H9 (cell line): Measurements from ENCODE around the gene DPPA4. TPM values are rescaled to one million over a fixed set of nuclear protein-coding genes. Genes with fewer than 3 reads are reported as not detected.

Experiments
- DNase-seq: peaks from one replicate; pipeline ENCODE4 v3.0.0-alpha.2; 2017
- H2AFZ ChIP-seq: one replicate; pipeline ENCODE4 v1.6.1; 2013; ENCODE audit warnings: mild to moderate bottlenecking, low read length, control low read depth, moderate library complexity
- H2AK5ac ChIP-seq: 2 replicates; pipeline ENCODE4 v1.6.1; 2013; ENCODE audit warnings: low read length, control low read depth, mixed read lengths; ENCODE audit not compliant: insufficient read length
- H2BK120ac ChIP-seq: one replicate; pipeline ENCODE4 v1.6.1; 2013; ENCODE audit warnings: low read depth, mild to moderate bottlenecking, low read length, control low read depth, inconsistent platforms; ENCODE audit not compliant: poor library complexity, severe bottlenecking
- H2BK12ac ChIP-seq: 2 replicates; pipeline ENCODE4 v1.6.1; 2013; ENCODE audit warnings: low read length, control low read depth, mixed read lengths, low read depth; ENCODE audit not compliant: insufficient read length
- H2BK15ac ChIP-seq: 2 replicates; pipeline ENCODE4 v1.6.1; 2013; ENCODE audit warnings: low read depth, low read length, control low read depth
- H2BK20ac ChIP-seq: one replicate; pipeline ENCODE4 v1.6.1; 2013; ENCODE audit warnings: low read depth, mild to moderate bottlenecking, low read length, control low read depth, inconsistent platforms; ENCODE audit not compliant: poor library complexity, severe bottlenecking
- H2BK5ac ChIP-seq: 2 replicates; pipeline ENCODE4 v1.6.1; 2013; ENCODE audit warnings: low read length, control low read depth, mixed read lengths; ENCODE audit not compliant: insufficient read length
- H3K14ac ChIP-seq: 2 replicates; pipeline ENCODE4 v1.6.1; 2013; ENCODE audit warnings: low read length, control low read depth; ENCODE audit not compliant: insufficient read depth
- H3K18ac ChIP-seq: 2 replicates; pipeline ENCODE4 v1.6.1; 2013; ENCODE audit warnings: low read depth, mild to moderate bottlenecking, mixed read lengths, low read length, control low read depth; ENCODE audit not compliant: insufficient read length
- H3K23ac ChIP-seq: 2 replicates; pipeline ENCODE4 v1.6.1; 2013; ENCODE audit warnings: low read length, control low read depth, mixed read lengths, low read depth; ENCODE audit not compliant: insufficient read length
- H3K23me2 ChIP-seq: 2 replicates; pipeline ENCODE4 v1.6.1; 2013; ENCODE audit warnings: low read depth, mild to moderate bottlenecking, mixed read lengths, low read length, control low read depth; ENCODE audit not compliant: insufficient read length, poor library complexity, severe bottlenecking
- H3K27ac ChIP-seq: 2 replicates; pipeline ENCODE4 v1.5.1; 2013; ENCODE audit warnings: low read length, control low read depth, mixed read lengths, low read depth; ENCODE audit not compliant: insufficient read length
- H3K27me3 ChIP-seq: 2 replicates; pipeline ENCODE4 v1.6.1; 2013; ENCODE audit warnings: low read length, control low read depth, inconsistent platforms; ENCODE audit not compliant: insufficient read depth
- H3K4ac ChIP-seq: 2 replicates; pipeline ENCODE4 v1.6.1; 2013; ENCODE audit warnings: low read depth, mild to moderate bottlenecking, control low read depth, inconsistent platforms, low read length, moderate library complexity
- H3K4me1 ChIP-seq: 2 replicates; pipeline ENCODE4 v1.6.1; 2013; ENCODE audit warnings: low read length, control low read depth, inconsistent platforms; ENCODE audit not compliant: insufficient read depth
- H3K4me2 ChIP-seq: 2 replicates; pipeline ENCODE4 v1.6.1; 2013; ENCODE audit warnings: low read length, control low read depth, mixed read lengths; ENCODE audit not compliant: insufficient read length, insufficient read depth
- H3K56ac ChIP-seq: 2 replicates; pipeline ENCODE4 v1.6.1; 2013; ENCODE audit warnings: low read depth, mild to moderate bottlenecking, mixed read lengths, low read length, control low read depth; ENCODE audit not compliant: insufficient read length
- H3K79me1 ChIP-seq: 2 replicates; pipeline ENCODE4 v1.6.1; 2013; ENCODE audit warnings: low read depth, mild to moderate bottlenecking, moderate library complexity, low read length, control low read depth, inconsistent platforms; ENCODE audit not compliant: insufficient read depth, poor library complexity, severe bottlenecking
- H3K79me2 ChIP-seq: 2 replicates; pipeline ENCODE4 v1.6.1; 2013; ENCODE audit warnings: low read length, control low read depth, inconsistent platforms; ENCODE audit not compliant: insufficient read depth
- H3K9ac ChIP-seq: 2 replicates; pipeline ENCODE4 v1.6.1; 2013; ENCODE audit warnings: low read length, control low read depth, mixed read lengths; ENCODE audit not compliant: insufficient read length; ENCODE audit errors: extremely low read depth
- H3K9me3 ChIP-seq: one replicate; pipeline ENCODE4 v1.6.1; 2013; ENCODE audit warnings: low read depth, low read length, inconsistent platforms; ENCODE audit not compliant: control insufficient read depth
- H3T11ph ChIP-seq: one replicate; pipeline ENCODE4 v1.6.1; 2013; ENCODE audit warnings: mild to moderate bottlenecking, low read length, control low read depth, inconsistent platforms
- H4K20me1 ChIP-seq: one replicate; pipeline ENCODE4 v1.6.1; 2013; ENCODE audit not compliant: control insufficient read depth, insufficient read length, insufficient read depth
- H4K5ac ChIP-seq: 2 replicates; pipeline ENCODE4 v1.6.1; 2013; ENCODE audit warnings: low read depth, mild to moderate bottlenecking, mixed read lengths, low read length, control low read depth; ENCODE audit not compliant: insufficient read length
- H4K8ac ChIP-seq: replicated peaks from 2 replicates; pipeline ENCODE4 v1.6.1; 2013; ENCODE audit warnings: low read length, control low read depth, mixed read lengths, low read depth; ENCODE audit not compliant: insufficient read length
- H4K91ac ChIP-seq: 2 replicates; pipeline ENCODE4 v1.6.1; 2013; ENCODE audit warnings: low read depth, mild to moderate bottlenecking, moderate library complexity, mixed read lengths, low read length, control low read depth; ENCODE audit not compliant: insufficient read length
- H3K27ac Mint-ChIP-seq, 3 experiments: 2 replicates in 2 of 3; 3 replicates in 1 of 3; pipeline ENCODE4 v1.8.0; 2020 to 2021; ENCODE audit warnings: mixed read lengths in 3 of 3, mild to moderate bottlenecking in 1 of 3, moderate library complexity in 1 of 3
- H3K27me3 Mint-ChIP-seq: 2 replicates; pipeline ENCODE4 v1.8.0; 2021; ENCODE audit warnings: low read depth, mild to moderate bottlenecking, moderate library complexity, mixed read lengths
- H3K36me3 Mint-ChIP-seq, 3 experiments: 2 replicates in 2 of 3; 3 replicates in 1 of 3; pipeline ENCODE4 v1.8.0; 2020 to 2021; ENCODE audit warnings: low read depth in 3 of 3, mixed read lengths in 3 of 3; ENCODE audit not compliant: insufficient read depth in 1 of 3
- H3K4me1 Mint-ChIP-seq, 2 experiments: 2 replicates each; pipeline ENCODE4 v1.8.0; 2020; ENCODE audit warnings: mixed read lengths in 2 of 2
- H3K4me3 Mint-ChIP-seq, 2 experiments: 2 replicates in 1 of 2; 3 replicates in 1 of 2; pipeline ENCODE4 v1.8.0; 2020 to 2021; ENCODE audit warnings: mild to moderate bottlenecking in 2 of 2, mixed read lengths in 2 of 2, moderate library complexity in 1 of 2
- H3K9me3 Mint-ChIP-seq, 2 experiments: 2 replicates in 1 of 2; 3 replicates in 1 of 2; pipeline ENCODE4 v1.8.0; 2020; ENCODE audit warnings: mild to moderate bottlenecking in 2 of 2, mixed read lengths in 2 of 2, moderate library complexity in 1 of 2
- CTCF ChIP-seq: fragments of 200-600 bp; sonication (generic); conservative IDR thresholded peaks from 3 replicates; pipeline ENCODE4 v1.8.0; 2021; ENCODE audit warnings: antibody characterized with exemption, mild to moderate bottlenecking
- total RNA-seq: library from RNA; stranded (reverse); gene quantifications from 2 replicates; pipeline ENCODE4 v1.2.1, GENCODE V29; 2021

Gene DPPA4
- total RNA-seq, 1 experiment from 2014 or later = 821 TPM

- Histone ChIP-seq H3K23ac (no peak overlapping the region), H3K9me3 (no peaks in the 10 kb centered on the region), H3K56ac (no peak overlapping the region), H3K18ac (no peak overlapping the region), H3K79me1 (peaks cover 2% of the 10 kb centered on the region), H3K79me2 (peaks cover 3% of the 10 kb centered on the region; the same call in 1 of the 2 replicates), H3K9ac (no peak overlapping the region), H3K27ac (no peak overlapping the region), H3K4ac (no peak overlapping the region), H2BK5ac (no peak overlapping the region), H2BK15ac (no peak overlapping the region), H4K20me1 (no peaks in the 10 kb centered on the region), H2BK12ac (no peak overlapping the region), H3K27me3 (no peaks in the 10 kb centered on the region), H4K5ac (no peak overlapping the region), H3T11ph (no peak overlapping the region), H3K4me2 (no peak overlapping the region), H2AFZ (no peak overlapping the region), H4K8ac (no peak overlapping the region), H2BK120ac (no peak overlapping the region), H2AK5ac (no peak overlapping the region), H2BK20ac (no peak overlapping the region), H3K4me1 (peaks cover 7% of the 10 kb centered on the region; the same call in 1 of the 2 replicates), H4K91ac (no peak overlapping the region), H3K23me2 (peaks cover 3% of the 10 kb centered on the region), H3K14ac (no peak overlapping the region)
- DNase-seq = no peak
- H3K4me1 Mint-ChIP-seq = peaks cover 45 to 49% of the 10 kb centered on the region in 2 experiments
- no peaks in the 10 kb centered on the region for H3K27me3 Mint-ChIP-seq
- H3K9me3 Mint-ChIP-seq = no peaks in the 10 kb centered on the region
- H3K27ac Mint-ChIP-seq = no peak overlapping the region
- no peak for TF ChIP-seq CTCF
- no peak overlapping the region for H3K4me3 Mint-ChIP-seq
- H3K36me3 Mint-ChIP-seq = peaks cover 28 to 35% (median 29%) of the 10 kb centered on the region in 3 experiments
Measured at GRCh38 chr3:109351231-109351630, 13.9 kb upstream of the DPPA4 start.
